ENCODE data around the gene GFY.

DNA sequence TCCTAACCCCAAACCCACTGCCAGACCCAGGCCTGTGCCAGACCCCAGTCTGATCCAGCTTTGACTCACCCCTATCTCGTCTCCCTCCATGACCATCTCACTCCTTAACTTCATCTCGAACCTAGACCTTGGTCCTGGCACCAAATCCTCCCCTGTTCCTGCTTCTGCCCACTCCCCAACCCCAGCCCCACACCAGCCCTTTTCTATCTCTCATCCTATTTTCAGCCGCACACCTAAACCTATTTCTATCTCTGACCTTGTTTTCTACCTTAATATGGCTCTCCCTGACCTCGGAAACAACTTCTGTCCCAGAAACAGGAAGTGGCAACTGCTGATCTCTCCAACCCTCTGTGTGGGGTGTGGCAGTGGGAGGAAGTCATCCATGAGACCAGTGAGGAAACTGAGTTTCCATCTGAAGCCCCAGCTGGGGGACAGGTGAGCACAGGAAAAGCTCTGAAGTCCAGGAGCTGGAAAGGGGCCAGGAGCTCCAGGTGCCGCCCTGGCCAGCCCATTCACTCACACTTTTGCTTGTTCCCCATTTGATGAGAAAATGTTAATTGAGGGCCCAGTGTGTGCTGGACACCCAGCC lies 15.7 kb upstream of the GFY start:
- TF ChIP-seq, protein P1, sequence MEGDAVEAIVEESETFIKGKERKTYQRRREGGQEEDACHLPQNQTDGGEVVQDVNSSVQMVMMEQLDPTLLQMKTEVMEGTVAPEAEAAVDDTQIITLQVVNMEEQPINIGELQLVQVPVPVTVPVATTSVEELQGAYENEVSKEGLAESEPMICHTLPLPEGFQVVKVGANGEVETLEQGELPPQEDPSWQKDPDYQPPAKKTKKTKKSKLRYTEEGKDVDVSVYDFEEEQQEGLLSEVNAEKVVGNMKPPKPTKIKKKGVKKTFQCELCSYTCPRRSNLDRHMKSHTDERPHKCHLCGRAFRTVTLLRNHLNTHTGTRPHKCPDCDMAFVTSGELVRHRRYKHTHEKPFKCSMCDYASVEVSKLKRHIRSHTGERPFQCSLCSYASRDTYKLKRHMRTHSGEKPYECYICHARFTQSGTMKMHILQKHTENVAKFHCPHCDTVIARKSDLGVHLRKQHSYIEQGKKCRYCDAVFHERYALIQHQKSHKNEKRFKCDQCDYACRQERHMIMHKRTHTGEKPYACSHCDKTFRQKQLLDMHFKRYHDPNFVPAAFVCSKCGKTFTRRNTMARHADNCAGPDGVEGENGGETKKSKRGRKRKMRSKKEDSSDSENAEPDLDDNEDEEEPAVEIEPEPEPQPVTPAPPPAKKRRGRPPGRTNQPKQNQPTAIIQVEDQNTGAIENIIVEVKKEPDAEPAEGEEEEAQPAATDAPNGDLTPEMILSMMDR (IDR thresholded peaks at IDR 0.05; ENCODE audit: low read length), result no peak
- no peak for TF ChIP-seq EZH2phosphoT487 (IDR thresholded peaks at IDR 0.05; ENCODE audit: low read length)
